Psoas muscle (tissue), 8 donors: ENCODE results near the gene KRTAP2-2. TPM values are rescaled to one million over a fixed set of nuclear protein-coding genes. Genes with fewer than 3 reads are reported as not detected.

Experiments used
- ATAC-seq, 4 donors: fragments of 200-7000 bp; cut with Tn5 transposase; one replicate each; pipeline ENCODE4 v1.9.1; 2020; ENCODE audit warnings: moderate library complexity in 3 of 4, mild to moderate bottlenecking in 2 of 4
- DNase-seq, 2 donors: peaks; one replicate each; pipeline ENCODE4 v3.0.0-alpha.2; 2020
- H3K27ac ChIP-seq: fragments of 200-600 bp; one replicate; pipeline ENCODE4 v1.8.0; 2022
- H3K27me3 ChIP-seq, 3 donors: fragments of 200-600 bp in 1 of 3; one replicate each; pipeline versions ENCODE4 v1.6.1 to v1.8.0; 2013 to 2022; ENCODE audit warnings: low read length in 2 of 3, mild to moderate bottlenecking in 2 of 3, moderate library complexity in 1 of 3; ENCODE audit not compliant: insufficient read depth in 3 of 3
- H3K36me3 ChIP-seq, 2 donors: fragments of 200-600 bp in 1 of 2; one replicate each; pipeline versions ENCODE4 v1.6.1 to v1.8.0; 2013 to 2022; ENCODE audit warnings: low read depth in 1 of 2, mild to moderate bottlenecking in 1 of 2, moderate library complexity in 1 of 2; ENCODE audit not compliant: insufficient read depth in 1 of 2
- H3K4me1 ChIP-seq: fragments of 200-600 bp; one replicate; pipeline ENCODE4 v1.8.0; 2022
- H3K4me3 ChIP-seq: fragments of 200-600 bp; one replicate; pipeline ENCODE4 v1.8.0; 2022; ENCODE audit warnings: mild to moderate bottlenecking
- H3K9me3 ChIP-seq: fragments of 200-600 bp; one replicate; pipeline ENCODE4 v1.8.0; 2022
- CTCF ChIP-seq: fragments of 200-600 bp; IDR thresholded peaks from one replicate; pipeline ENCODE4 v1.8.0; 2022; ENCODE audit warnings: antibody characterized with exemption
- WGBS, 3 donors: extraction: QIAGEN DNeasy Blood & Tissue Kit; methylation state at CpG; one replicate each; pipeline versions ENCODE4 v1.1.6 to v1.1.7; 2013; 5-methylcytosine and 5-hydroxymethylcytosine counted together
- intact Hi-C, 2 donors: fragments of 100-400 bp; cut with DNase I; formaldehyde crosslinking; loops; one replicate each; pipeline versions ENCODE4 v1.11.0 to v1.14.2; 2022
- polyA plus RNA-seq, 3 donors: library from polyadenylated mRNA; stranded (reverse); fragments of 200-250 nt; gene quantifications; one replicate each; pipeline ENCODE4 v1.2.3, GENCODE V29; 2013
- total RNA-seq, 4 donors: library from RNA; stranded (reverse); fragmentation: NEBNext Ultra II Directional in 2 of 4; extraction: Animal tissue kit (Norgen Biotek cat#: 25700) in 2 of 4; gene quantifications; one replicate each; pipeline versions ENCODE4 v1.2.1 to v1.2.4, GENCODE V29; 2021 to 2023
- donor health status: healthy with polysubstance abuse.
- donor health status: DM: no; HTN: no; CAD: no; lungs with moderate emphysema.
- donor health status: Bipolar disorder and iron deficiency.
- donor health status: healthy.
- donor health status: DM: yes; HTN: yes; CAD: no.
- donor health status: DM: no; HTN: no; CAD: no.
- donor health status: DM: no; HTN: no; CAD: no.
- donor health status: DM: yes; HTN: yes; CAD: no.

The KRTAP2-2 gene
- total and polyA plus RNA-seq, 7 donors, result not detected

DNA sequence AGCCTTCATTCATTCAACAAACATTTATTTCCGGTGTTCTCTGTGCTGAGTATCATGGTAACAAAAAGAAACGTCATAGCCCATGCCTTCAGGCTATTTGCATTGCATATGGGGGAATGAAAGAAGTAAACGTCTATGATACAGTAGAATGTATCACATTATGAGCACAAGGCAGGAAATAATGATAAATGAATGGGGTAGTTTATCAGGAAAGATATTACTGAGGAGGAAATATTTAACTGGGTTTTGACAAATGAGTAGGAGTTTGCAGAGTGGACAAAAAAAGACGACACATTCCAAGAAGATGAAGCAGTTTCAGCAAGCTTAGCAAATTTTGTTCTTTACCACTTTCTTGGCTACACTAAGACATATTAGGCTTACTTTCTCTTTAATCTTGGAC lies 27.6 kb upstream of the KRTAP2-2 start:
- Histone ChIP-seq H3K27me3 (peaks cover 0 to 3% (median 0%) of the 10 kb centered on the region in 3 donors), H3K27ac (no peak overlapping the region), H3K4me1 (no peaks in the 10 kb centered on the region), H3K36me3 (no peaks in the 10 kb centered on the region), H3K9me3 (no peaks in the 10 kb centered on the region), H3K4me3 (no peak overlapping the region)
- intact Hi-C loops, result no loop called here
- ATAC-seq (no peak), DNase-seq (no peak)
- TF ChIP-seq CTCF, result no peak
- 48 to 61% (median 61%) methylated on average over 4 of the region's 4 CpGs for WGBS, 3 donors

DNA sequence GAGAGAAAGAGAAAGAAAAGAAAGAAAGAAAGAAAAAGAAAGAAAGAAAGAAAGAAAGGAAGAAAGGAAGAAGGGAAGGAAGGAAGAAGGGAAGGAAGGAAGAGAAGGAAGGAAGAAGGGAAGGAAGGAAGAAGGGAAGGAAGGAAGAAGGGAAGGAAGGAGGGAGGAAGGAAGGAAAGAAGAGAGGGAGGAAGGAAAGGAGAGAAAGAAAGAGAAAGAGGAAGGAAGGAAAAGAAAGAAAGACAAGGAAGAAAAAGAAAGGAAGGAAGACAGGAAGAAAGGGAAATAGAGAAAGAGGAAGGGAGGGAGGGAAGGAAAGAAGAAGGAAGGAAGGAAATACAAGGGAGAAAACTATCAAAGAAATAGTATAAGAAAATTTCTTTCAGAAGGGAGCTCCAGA lies 21.8 kb upstream of the KRTAP2-2 start:
- intact Hi-C loops, result no loop called here
- DNase-seq, result no peak
- peaks cover 0 to 7% (median 0%) of the 10 kb centered on the region in 3 donors for H3K27me3 ChIP-seq

DNA sequence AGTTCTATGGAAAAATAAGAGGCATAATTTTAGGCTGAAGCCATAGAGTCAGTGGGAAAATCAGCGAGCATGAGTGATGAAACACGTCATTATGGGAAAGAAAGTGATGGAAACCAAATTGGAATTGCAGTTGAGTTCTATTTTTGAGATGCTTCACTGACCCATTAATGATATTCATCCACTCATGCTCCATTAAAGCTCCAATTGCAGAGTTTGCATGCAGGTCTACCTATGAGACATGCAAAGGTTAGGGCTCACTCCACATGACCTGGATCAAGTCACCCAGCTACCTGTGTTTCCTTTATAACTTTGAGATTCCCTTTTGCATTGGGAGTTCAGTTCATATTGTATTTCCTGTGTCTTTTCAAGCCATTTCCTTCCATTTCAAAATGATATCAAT lies 18.6 kb upstream of the KRTAP2-2 start:
- 87 to 95% (median 89%) methylated on average over 2 of the region's 2 CpGs for WGBS, 3 donors
- ATAC-seq, result no peak
- no peak overlapping the region for H3K4me3 ChIP-seq

More for the DNA sequence above, 21.8 kb upstream of the KRTAP2-2 start:
- no peak for ATAC-seq
- H3K36me3 ChIP-seq, result no peaks in the 10 kb centered on the region
- H3K4me3 ChIP-seq, result no peak overlapping the region
- TF ChIP-seq CTCF, result no peak
- no peak overlapping the region for H3K27ac ChIP-seq
- H3K9me3 ChIP-seq, result no peaks in the 10 kb centered on the region
- H3K4me1 ChIP-seq, result no peaks in the 10 kb centered on the region

DNA sequence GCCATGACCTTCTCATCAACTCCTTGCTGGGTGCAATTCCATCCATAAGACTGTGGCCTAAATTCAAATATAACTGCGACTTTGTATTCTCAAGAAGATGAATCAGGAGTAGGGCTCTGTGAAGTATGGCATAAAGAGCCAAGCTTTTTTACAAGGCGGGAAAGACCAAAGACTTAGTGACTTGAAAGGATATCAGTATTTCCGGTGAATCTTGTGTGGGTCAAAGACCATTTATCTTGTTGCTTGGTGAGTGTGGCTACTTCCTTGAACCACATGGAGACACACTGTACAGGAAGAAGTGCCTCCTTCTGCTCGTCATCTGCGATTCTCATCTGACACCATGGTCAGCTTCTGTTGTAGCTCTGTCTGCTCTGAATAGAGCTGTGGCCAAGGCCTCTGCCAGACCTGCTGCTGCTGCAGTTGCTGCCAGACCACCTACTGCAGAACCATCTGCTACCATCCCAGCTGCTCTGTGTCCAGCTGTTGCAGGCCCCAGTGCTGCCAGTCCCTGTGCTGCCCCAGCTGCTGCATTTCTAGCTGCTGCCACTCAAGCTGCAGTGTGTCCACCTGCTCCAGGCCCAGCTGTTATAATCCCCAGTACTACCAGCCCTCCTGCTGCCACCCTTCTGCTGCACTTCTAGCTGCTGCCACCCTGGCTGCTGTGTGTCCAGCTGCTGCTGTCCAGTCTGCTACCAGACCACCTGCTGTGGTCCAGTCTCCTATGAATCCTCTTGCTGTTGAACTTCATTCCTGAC lies 16.8 kb upstream of the KRTAP2-2 start:
- WGBS, 3 donors, result 64 to 77% (median 71%) methylated on average over 5 of the region's 5 CpGs
- DNase-seq (no peak), ATAC-seq (no peak)
- Histone ChIP-seq H3K36me3 (no peaks in the 10 kb centered on the region), H3K27ac (no peak overlapping the region), H3K4me1 (no peaks in the 10 kb centered on the region), H3K4me3 (no peak overlapping the region), H3K9me3 (no peaks in the 10 kb centered on the region), H3K27me3 (peaks cover 0 to 4% (median 0%) of the 10 kb centered on the region in 3 donors)
- TF ChIP-seq CTCF, result no peak
- intact Hi-C loops, result no loop called here

More for the DNA sequence above, 18.6 kb upstream of the KRTAP2-2 start:
- peaks cover 0 to 7% (median 0%) of the 10 kb centered on the region in 3 donors for H3K27me3 ChIP-seq
- no peak for TF ChIP-seq CTCF
- DNase-seq, result no peak
- H3K36me3 ChIP-seq, result no peaks in the 10 kb centered on the region
- no peaks in the 10 kb centered on the region for H3K4me1 ChIP-seq
- H3K27ac ChIP-seq, result no peak overlapping the region
- intact Hi-C loops, result no loop called here
- H3K9me3 ChIP-seq, result no peaks in the 10 kb centered on the region

GRCh38 chr17:41069031-41069430 lies 14.0 kb upstream of the KRTAP2-2 start:
- no peak for TF ChIP-seq CTCF
- ATAC-seq (no peak), DNase-seq (no peak)
- H3K4me3 ChIP-seq, result no peak overlapping the region
- no peaks in the 10 kb centered on the region for H3K36me3 ChIP-seq
- peaks cover 0 to 1% (median 0%) of the 10 kb centered on the region in 3 donors for H3K27me3 ChIP-seq
- 73 to 75% (median 75%) methylated on average over 3 of the region's 3 CpGs for WGBS, 3 donors
- H3K9me3 ChIP-seq, result no peaks in the 10 kb centered on the region
- no peaks in the 10 kb centered on the region for H3K4me1 ChIP-seq
- intact Hi-C loops, result no loop called here
- H3K27ac ChIP-seq, result no peak overlapping the region
